ENCODE measurements around the gene UBASH3B.

Gene UBASH3B

GRCh38 chr11:122634501-122634900 lies 21.0 kb upstream of the UBASH3B start:
- Histone ChIP-seq H3K4me1 (ENCODE audit: insufficient read depth, low read length, poor library complexity, severe bottlenecking) (peaks cover 48% of the 10 kb centered on the region), H3K79me2 (ENCODE audit: insufficient read depth, low read length) (no peaks in the 10 kb centered on the region), H3K9me3 (ENCODE audit: insufficient read depth, low read depth, low read length) (no peaks in the 10 kb centered on the region), H4K20me1 (ENCODE audit: insufficient read depth, low read length, poor library complexity, severe bottlenecking) (no peaks in the 10 kb centered on the region), H3K27me3 (ENCODE audit: insufficient read depth, low read length, poor library complexity, severe bottlenecking) (no peaks in the 10 kb centered on the region), H3K4me3 (ENCODE audit: low read length, poor library complexity, severe bottlenecking) (no peak overlapping the region), H3K9me2 (replicated peaks; ENCODE audit: low read depth, low read length) (no peaks in the 10 kb centered on the region), H2AFZ (ENCODE audit: low read length) (peak overlapping the region; percentile 75; the same call in 1 of the 2 replicates), H3K36me3 (ENCODE audit: insufficient read depth, low read length) (no peaks in the 10 kb centered on the region), H3K9ac (ENCODE audit: low read depth, low read length, poor library complexity, severe bottlenecking) (peak overlapping the region; percentile 50), H3K4me2 (ENCODE audit: low read depth, low read length, poor library complexity, severe bottlenecking) (peak overlapping the region; percentile 30), H3F3A (ENCODE audit: low read depth) (no peaks in the 10 kb centered on the region; the same call in 1 of the 2 replicates)
- TF ChIP-seq EZH2phosphoT487 (IDR thresholded peaks at IDR 0.05; ENCODE audit: borderline replicate concordance): no peak
- TF ChIP-seq, protein P1, sequence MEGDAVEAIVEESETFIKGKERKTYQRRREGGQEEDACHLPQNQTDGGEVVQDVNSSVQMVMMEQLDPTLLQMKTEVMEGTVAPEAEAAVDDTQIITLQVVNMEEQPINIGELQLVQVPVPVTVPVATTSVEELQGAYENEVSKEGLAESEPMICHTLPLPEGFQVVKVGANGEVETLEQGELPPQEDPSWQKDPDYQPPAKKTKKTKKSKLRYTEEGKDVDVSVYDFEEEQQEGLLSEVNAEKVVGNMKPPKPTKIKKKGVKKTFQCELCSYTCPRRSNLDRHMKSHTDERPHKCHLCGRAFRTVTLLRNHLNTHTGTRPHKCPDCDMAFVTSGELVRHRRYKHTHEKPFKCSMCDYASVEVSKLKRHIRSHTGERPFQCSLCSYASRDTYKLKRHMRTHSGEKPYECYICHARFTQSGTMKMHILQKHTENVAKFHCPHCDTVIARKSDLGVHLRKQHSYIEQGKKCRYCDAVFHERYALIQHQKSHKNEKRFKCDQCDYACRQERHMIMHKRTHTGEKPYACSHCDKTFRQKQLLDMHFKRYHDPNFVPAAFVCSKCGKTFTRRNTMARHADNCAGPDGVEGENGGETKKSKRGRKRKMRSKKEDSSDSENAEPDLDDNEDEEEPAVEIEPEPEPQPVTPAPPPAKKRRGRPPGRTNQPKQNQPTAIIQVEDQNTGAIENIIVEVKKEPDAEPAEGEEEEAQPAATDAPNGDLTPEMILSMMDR (conservative IDR thresholded peaks at IDR 0.05; ENCODE audit: low read length): no peak

GRCh38 chr11:122637541-122637940 lies 18.0 kb upstream of the UBASH3B start:
- Histone ChIP-seq H2AFZ (ENCODE audit: low read length) (no peak overlapping the region), H3K9me2 (replicated peaks; ENCODE audit: low read depth, low read length) (no peaks in the 10 kb centered on the region), H3F3A (ENCODE audit: low read depth) (no peaks in the 10 kb centered on the region; the same call in 1 of the 2 replicates), H3K27me3 (ENCODE audit: insufficient read depth, low read length, poor library complexity, severe bottlenecking) (no peaks in the 10 kb centered on the region), H3K9ac (ENCODE audit: low read depth, low read length, poor library complexity, severe bottlenecking) (no peak overlapping the region), H3K9me3 (ENCODE audit: insufficient read depth, low read depth, low read length) (no peaks in the 10 kb centered on the region), H3K4me1 (ENCODE audit: insufficient read depth, low read length, poor library complexity, severe bottlenecking) (peaks cover 28% of the 10 kb centered on the region), H3K4me3 (ENCODE audit: low read length, poor library complexity, severe bottlenecking) (no peak overlapping the region), H3K36me3 (ENCODE audit: insufficient read depth, low read length) (no peaks in the 10 kb centered on the region), H3K4me2 (ENCODE audit: low read depth, low read length, poor library complexity, severe bottlenecking) (peak overlapping the region; percentile 45), H3K79me2 (ENCODE audit: insufficient read depth, low read length) (no peaks in the 10 kb centered on the region), H4K20me1 (ENCODE audit: insufficient read depth, low read length, poor library complexity, severe bottlenecking) (no peaks in the 10 kb centered on the region)
- TF ChIP-seq, protein P1 (conservative IDR thresholded peaks at IDR 0.05; ENCODE audit: low read length): no peak
- no peak for TF ChIP-seq EZH2phosphoT487 (IDR thresholded peaks at IDR 0.05; ENCODE audit: borderline replicate concordance)

GRCh38 chr11:122642472-122642922 lies 13.0 kb upstream of the UBASH3B start:
- Histone ChIP-seq H4K20me1 (ENCODE audit: insufficient read depth, low read length, poor library complexity, severe bottlenecking) (no peaks in the 10 kb centered on the region), H3K79me2 (ENCODE audit: insufficient read depth, low read length) (no peaks in the 10 kb centered on the region), H3F3A (ENCODE audit: low read depth) (no peaks in the 10 kb centered on the region; the same call in 1 of the 2 replicates), H3K36me3 (ENCODE audit: insufficient read depth, low read length) (no peaks in the 10 kb centered on the region), H3K9ac (ENCODE audit: low read depth, low read length, poor library complexity, severe bottlenecking) (no peak overlapping the region), H3K4me2 (ENCODE audit: low read depth, low read length, poor library complexity, severe bottlenecking) (no peak overlapping the region), H3K27me3 (ENCODE audit: insufficient read depth, low read length, poor library complexity, severe bottlenecking) (no peaks in the 10 kb centered on the region), H2AFZ (ENCODE audit: low read length) (no peak overlapping the region), H3K4me1 (ENCODE audit: insufficient read depth, low read length, poor library complexity, severe bottlenecking) (peaks cover 8% of the 10 kb centered on the region), H3K9me2 (replicated peaks; ENCODE audit: low read depth, low read length) (no peaks in the 10 kb centered on the region), H3K4me3 (ENCODE audit: low read length, poor library complexity, severe bottlenecking) (no peak overlapping the region), H3K9me3 (ENCODE audit: insufficient read depth, low read depth, low read length) (no peaks in the 10 kb centered on the region)
- no peak for TF ChIP-seq EZH2phosphoT487 (IDR thresholded peaks at IDR 0.05; ENCODE audit: borderline replicate concordance)
- TF ChIP-seq, protein P1 (conservative IDR thresholded peaks at IDR 0.05; ENCODE audit: low read length): no peak
